HCT116 (cell line): Measurements from ENCODE around the gene NTHL1. TPM values are rescaled to one million over a fixed set of nuclear protein-coding genes. Genes with fewer than 3 reads are reported as not detected.

Source experiments
- ATAC-seq: fragments of 200-7000 bp; cut with Tn5 transposase; 2 replicates; pipeline ENCODE4 v1.9.1; 2020; ENCODE audit warnings: mild to moderate bottlenecking, moderate library complexity
- BruUV-seq: library from RNA; stranded (reverse); fragments of 400-500 nt; replicated peaks from 2 replicates; lab custom pipeline; 2021; lab: Mats Ljungman, UMichigan
- CTCF ChIA-PET: fragments of 300-600 bp; sonication (Branson Sonifier 250); formaldehyde crosslinking; loops from one replicate; lab custom pipeline; 2021; ENCODE audit warnings: antibody characterized with exemption; lab: Charles Lee
- POLR2A ChIA-PET: fragments of 300-600, 350-600 bp; sonication (Branson Sonifier 250); formaldehyde crosslinking; loops from one replicate; lab custom pipeline; 2021; ENCODE audit warnings: antibody characterized with exemption; lab: Charles Lee
- RAD21 ChIA-PET, 2 experiments: fragments of 300-600 bp; sonication (Branson Sonifier 250); formaldehyde crosslinking; loops; one replicate each; lab custom pipeline; 2023; ENCODE audit warnings: low total read pairs in 2 of 2; ENCODE audit not compliant: uncharacterized antibody in 2 of 2, unreplicated experiment in 2 of 2, low non-redundant PET in 1 of 2; lab: Charles Lee
- DNase-seq: peaks from one replicate; pipeline ENCODE4 v3.0.0-alpha.2; 2010; ENCODE audit warnings: low read depth, low spot score
- H2AFZ ChIP-seq: fragments of 200-600 bp; shearing (Covaris generic), sonication (generic); 2 replicates; pipeline ENCODE4 v1.6.1; 2017; ENCODE audit warnings: low read depth, mixed run types, mixed read lengths, antibody characterized with exemption, low read length; ENCODE audit not compliant: poor library complexity, severe bottlenecking
- H3K27ac ChIP-seq: 2 replicates; pipeline ENCODE4 v1.5.1; 2012; ENCODE audit warnings: low read depth, low read length
- H3K27me3 ChIP-seq: fragments of 200-600 bp; sonication (generic); 2 replicates; pipeline ENCODE4 v1.6.1; 2016; ENCODE audit warnings: mixed run types, low read length, mixed read lengths; ENCODE audit not compliant: insufficient read depth
- H3K36me3 ChIP-seq, 2 experiments: fragments of 200-500 bp in 1 of 2; fragments of 200-600 bp in 1 of 2; sonication (Bioruptor generic) in 1 of 2; sonication (generic) in 1 of 2; 2 replicates each; pipeline versions ENCODE4 v1.5.1 to v1.6.1; 2014 to 2016; ENCODE audit warnings: low read length in 2 of 2, inconsistent platforms in 1 of 2, mixed read lengths in 1 of 2, mixed run types in 1 of 2; ENCODE audit not compliant: insufficient read depth in 2 of 2, control insufficient read depth in 1 of 2
- H3K4me1 ChIP-seq, 2 experiments: fragments of 200-600 bp in 1 of 2; sonication (generic) in 1 of 2; 2 replicates each; pipeline versions ENCODE4 v1.5.1 to v1.6.1; 2012 to 2017; ENCODE audit warnings: low read length in 2 of 2, inconsistent platforms in 1 of 2, mild to moderate bottlenecking in 1 of 2, mixed read lengths in 1 of 2, mixed run types in 1 of 2, moderate library complexity in 1 of 2; ENCODE audit not compliant: insufficient read depth in 2 of 2, control insufficient read depth in 1 of 2
- H3K4me2 ChIP-seq: fragments of 200-600 bp; sonication (generic); 2 replicates; pipeline ENCODE4 v1.6.1; 2017; ENCODE audit warnings: mixed run types, low read length, mixed read lengths
- H3K4me3 ChIP-seq, 2 experiments: fragments of 200-600 bp in 1 of 2; sonication (generic) in 1 of 2; replicated peaks in 1 of 2; 2 replicates each; pipeline ENCODE4 v1.5.1; 2011 to 2016; ENCODE audit warnings: low read length in 2 of 2, control low read depth in 1 of 2, low read depth in 1 of 2, mild to moderate bottlenecking in 1 of 2, mixed read lengths in 1 of 2, mixed run types in 1 of 2
- H3K79me2 ChIP-seq: fragments of 200-600 bp; sonication (generic); 2 replicates; pipeline ENCODE4 v1.6.1; 2017; ENCODE audit warnings: mild to moderate bottlenecking, mixed run types, low read length, moderate library complexity, mixed read lengths; ENCODE audit not compliant: insufficient read depth
- H3K9ac ChIP-seq: fragments of 200-600 bp; sonication (generic); 2 replicates; pipeline ENCODE4 v1.6.1; 2016; ENCODE audit warnings: low read length, mixed read lengths
- H3K9me2 ChIP-seq: fragments of 200-600 bp; sonication (generic), shearing (Covaris generic); 2 replicates; pipeline ENCODE4 v1.6.1; 2017; ENCODE audit warnings: mixed run types, mild to moderate bottlenecking, moderate library complexity; ENCODE audit not compliant: insufficient read depth
- H3K9me3 ChIP-seq, 2 experiments: fragments of 200-500 bp in 1 of 2; fragments of 200-600 bp in 1 of 2; sonication (Bioruptor generic) in 1 of 2; sonication (generic) in 1 of 2; 2 replicates each; pipeline ENCODE4 v1.6.1; 2014 to 2017; ENCODE audit warnings: low read length in 2 of 2, mixed read lengths in 2 of 2, inconsistent platforms in 1 of 2, low read depth in 1 of 2, mild to moderate bottlenecking in 1 of 2, mixed run types in 1 of 2, moderate library complexity in 1 of 2; ENCODE audit not compliant: control insufficient read depth in 1 of 2, insufficient read depth in 1 of 2
- H4K20me1 ChIP-seq: fragments of 200-600 bp; sonication (generic), shearing (Covaris generic); 2 replicates; pipeline ENCODE4 v1.6.1; 2017; ENCODE audit warnings: mixed run types, mild to moderate bottlenecking, moderate library complexity; ENCODE audit not compliant: insufficient read depth
- EZH2phosphoT487 ChIP-seq: fragments of 200-600 bp; IDR thresholded peaks from 2 replicates; pipeline ENCODE4 v1.6.1; 2018; ENCODE audit warnings: antibody characterized with exemption, borderline replicate concordance
- MAX ChIP-seq: IDR thresholded peaks from 2 replicates; pipeline ENCODE4 v1.6.1; 2012
- RAD21 ChIP-seq: IDR thresholded peaks from 2 replicates; pipeline ENCODE4 v1.6.1; 2012; ENCODE audit warnings: low read depth, mild to moderate bottlenecking
- REST ChIP-seq: IDR thresholded peaks from 2 replicates; pipeline ENCODE4 v1.6.1; 2012; ENCODE audit warnings: low read depth
- ZFX ChIP-seq: fragments of 450-650 bp; IDR thresholded peaks from 2 replicates; pipeline ENCODE4 v1.6.1; 2017
- intact Hi-C: fragments of 100-400 bp; cut with micrococcal nuclease; formaldehyde crosslinking; loops from 2 replicates; pipeline ENCODE4 v1.10.0; 2022
- total RNA-seq: library from RNA; stranded (reverse); gene quantifications from one replicate; pipeline ENCODE4 v1.2.1, GENCODE V29; 2021; ENCODE audit not compliant: unreplicated experiment

NTHL1 gene
- total RNA-seq, 1 experiment from 2014 or later: 40.1 TPM

GRCh38 chr16:2009164-2009711 lies 38.4 kb downstream of the NTHL1 start:
- intact Hi-C loops: no loop called here
- no TSS peak for BruUV-seq
- RAD21 ChIA-PET: no interaction called here
- Histone ChIP-seq H3K4me1 (peaks cover 25 to 54% of the 10 kb centered on the region in 2 experiments), H3K9me2 (no peaks in the 10 kb centered on the region), H3K4me3 (peak overlapping the region; percentile 79 to 87), H2AFZ (no peak overlapping the region), H4K20me1 (peaks cover 9% of the 10 kb centered on the region; the same call in 1 of the 2 replicates), H3K27me3 (no peaks in the 10 kb centered on the region), H3K36me3 (0 out of 4 replicates have a peak, but pooled peaks cover 0 to 7% of the 10 kb centered on the region in 2 experiments)
- CTCF ChIA-PET: no interaction called here
- DNase-seq: no peak
- POLR2A ChIA-PET: no interaction called here
- no peak for TF ChIP-seq EZH2phosphoT487
- peak; percentile 87; the same call in 1 of the 2 replicates for TF ChIP-seq ZFX
- TF ChIP-seq RAD21: no peak
- TF ChIP-seq, all 23 proteins: peak for 1
- Histone ChIP-seq H3K9me3 (no peaks in the 10 kb centered on the region), H3K27ac (peak overlapping the region; percentile 92), H3K79me2 (peaks cover 62% of the 10 kb centered on the region), H3K4me2 (peak overlapping the region; percentile 92), H3K9ac (peak overlapping the region; percentile 97)
- ATAC-seq: peak; percentile 39

GRCh38 chr16:2008631-2009163 lies 38.9 kb downstream of the NTHL1 start:
- no peak for DNase-seq
- Histone ChIP-seq H3K79me2 (peaks cover 65% of the 10 kb centered on the region), H3K4me2 (peak overlapping the region; percentile 92), H4K20me1 (peaks cover 9% of the 10 kb centered on the region; the same call in 1 of the 2 replicates), H3K4me3 (peak overlapping the region; percentile 79 to 87), H3K27me3 (no peaks in the 10 kb centered on the region), H2AFZ (no peak overlapping the region), H3K4me1 (peaks cover 28 to 58% of the 10 kb centered on the region in 2 experiments), H3K9ac (peak overlapping the region; percentile 97), H3K9me3 (no peaks in the 10 kb centered on the region), H3K36me3 (0 out of 4 replicates have a peak, but pooled peaks cover 0 to 7% of the 10 kb centered on the region in 2 experiments), H3K27ac (peak overlapping the region; percentile 92), H3K9me2 (no peaks in the 10 kb centered on the region)
- no peak for ATAC-seq
- no TSS peak for BruUV-seq
- ChIA-PET RAD21 (interaction anchor here in 1 of 2 experiments (0.6 kb wide), 1 partner anchor 51 kb away, joined by 4 read pairs; no protein-coding TSS in a partner anchor), CTCF (interaction anchor here (1.2 kb wide), 1 partner anchor 132 kb away, joined by 5 read pairs; no protein-coding TSS in a partner anchor), POLR2A (interaction anchor here (1.0 to 1.4 kb wide), 2 partner anchors 11 kb away, joined by 3 read pairs; partner anchors contain the start of gene NPW)
- no peak for TF ChIP-seq REST
- peak; percentile 42 for TF ChIP-seq MAX
- intact Hi-C loops: no loop called here
